ENCODE results near the gene PDCD1. TPM values are rescaled to one million over a fixed set of nuclear protein-coding genes. Genes with fewer than 3 reads are reported as not detected.

Gene PDCD1
- total RNA-seq, 1 experiment from 2014 or later, result not detected

DNA sequence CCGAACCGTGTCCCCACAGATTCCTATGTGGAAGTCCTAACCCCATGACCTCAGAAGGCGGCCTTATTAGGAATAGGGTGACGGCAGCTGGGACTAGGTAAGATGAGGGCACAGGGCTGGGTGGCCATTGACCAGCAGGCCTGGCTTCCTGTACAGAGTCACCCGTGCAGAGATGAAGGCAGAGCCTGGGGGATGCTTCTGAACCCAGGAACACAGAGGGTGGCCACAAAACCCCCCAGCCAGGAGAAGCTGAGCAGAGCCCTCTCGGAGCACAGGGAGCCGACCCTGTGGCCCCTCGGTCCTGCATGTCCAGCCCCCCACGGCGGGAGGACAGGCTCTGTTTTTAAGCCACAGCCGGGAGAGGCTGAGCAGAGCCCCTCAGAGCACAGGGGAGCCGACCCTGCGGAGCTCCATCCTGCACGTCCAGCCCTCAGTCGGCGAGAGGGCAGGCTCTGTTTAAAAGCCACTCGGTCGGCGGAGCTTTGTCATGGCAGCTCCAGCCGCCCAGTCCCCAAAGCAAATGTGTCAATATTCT lies 2.7 kb downstream of the PDCD1 start:
- Histone ChIP-seq H3K27ac (ENCODE audit: low read length) (no peak overlapping the region), H3K9ac (ENCODE audit: low read length) (no peak overlapping the region), H3K9me3 (ENCODE audit: low read length) (no peaks in the 10 kb centered on the region), H3K9me2 (replicated peaks; ENCODE audit: low read length) (no peaks in the 10 kb centered on the region), H3K4me3 (ENCODE audit: low read length) (no peak overlapping the region), H3F3A (ENCODE audit: low read length, unreplicated experiment) (no peaks in the 10 kb centered on the region), H2AFZ (ENCODE audit: low read length) (no peak overlapping the region), H3K36me3 (ENCODE audit: low read depth, low read length) (no peaks in the 10 kb centered on the region), H3K4me2 (ENCODE audit: low read length) (no peak overlapping the region), H4K20me1 (ENCODE audit: low read length) (no peaks in the 10 kb centered on the region), H3K27me3 (ENCODE audit: low read length) (no peaks in the 10 kb centered on the region), H3K79me2 (ENCODE audit: low read length) (no peaks in the 10 kb centered on the region), H3K4me1 (ENCODE audit: insufficient read depth, low read length) (no peaks in the 10 kb centered on the region; the same call in 1 of the 2 replicates)
- CTCF ChIA-PET, result no interaction called here
- no peak for DNase-seq
- POLR2A ChIA-PET (ENCODE audit: unreplicated experiment), result no interaction called here
- intact Hi-C loops (cut with micrococcal nuclease), result no loop called here
- ATAC-seq, result no peak
- TF ChIP-seq EZH2phosphoT487 (IDR thresholded peaks at IDR 0.05; ENCODE audit: borderline replicate concordance, low read length) (no peak), EZH2 (IDR thresholded peaks at IDR 0.05; ENCODE audit: low read length, unreplicated experiment) (no peak)
- TF ChIP-seq, protein P1, sequence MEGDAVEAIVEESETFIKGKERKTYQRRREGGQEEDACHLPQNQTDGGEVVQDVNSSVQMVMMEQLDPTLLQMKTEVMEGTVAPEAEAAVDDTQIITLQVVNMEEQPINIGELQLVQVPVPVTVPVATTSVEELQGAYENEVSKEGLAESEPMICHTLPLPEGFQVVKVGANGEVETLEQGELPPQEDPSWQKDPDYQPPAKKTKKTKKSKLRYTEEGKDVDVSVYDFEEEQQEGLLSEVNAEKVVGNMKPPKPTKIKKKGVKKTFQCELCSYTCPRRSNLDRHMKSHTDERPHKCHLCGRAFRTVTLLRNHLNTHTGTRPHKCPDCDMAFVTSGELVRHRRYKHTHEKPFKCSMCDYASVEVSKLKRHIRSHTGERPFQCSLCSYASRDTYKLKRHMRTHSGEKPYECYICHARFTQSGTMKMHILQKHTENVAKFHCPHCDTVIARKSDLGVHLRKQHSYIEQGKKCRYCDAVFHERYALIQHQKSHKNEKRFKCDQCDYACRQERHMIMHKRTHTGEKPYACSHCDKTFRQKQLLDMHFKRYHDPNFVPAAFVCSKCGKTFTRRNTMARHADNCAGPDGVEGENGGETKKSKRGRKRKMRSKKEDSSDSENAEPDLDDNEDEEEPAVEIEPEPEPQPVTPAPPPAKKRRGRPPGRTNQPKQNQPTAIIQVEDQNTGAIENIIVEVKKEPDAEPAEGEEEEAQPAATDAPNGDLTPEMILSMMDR (conservative IDR thresholded peaks at IDR 0.05; ENCODE audit: low read depth, low read length), result no peak
- BruUV-seq (replicated peaks), result no TSS peak

DNA sequence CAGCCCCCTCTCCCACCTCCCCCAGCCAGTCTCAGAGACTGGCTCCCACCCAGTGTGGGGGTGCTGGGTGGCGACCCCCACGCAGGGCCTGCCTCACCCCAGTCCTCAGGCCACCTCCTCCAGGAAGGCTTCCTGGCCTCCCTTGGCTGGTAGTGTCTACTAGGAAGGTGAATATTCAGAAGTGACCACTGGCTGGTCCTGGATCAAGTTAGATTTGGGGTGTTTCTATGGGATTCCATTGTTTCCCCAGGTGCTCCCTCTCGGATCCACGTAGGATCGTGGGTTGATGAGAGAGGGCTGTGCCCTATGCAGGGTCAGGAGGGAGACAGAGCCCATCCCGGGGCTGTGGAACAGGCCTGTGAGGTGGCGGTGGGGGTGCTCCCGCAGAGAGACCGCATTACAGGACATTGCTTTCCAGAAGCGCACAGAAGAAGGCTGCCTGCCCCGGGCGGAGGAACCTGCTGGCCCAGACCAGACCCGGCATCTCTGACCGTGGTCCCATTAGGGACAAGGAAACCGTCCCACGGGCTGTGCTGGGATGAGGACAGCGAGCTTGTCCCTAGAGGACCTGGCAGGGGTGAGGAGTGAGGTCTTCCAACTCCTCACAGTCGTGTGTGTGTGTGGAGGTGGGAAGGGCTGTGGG lies 3.3 kb downstream of the PDCD1 start:
- H3K79me2 ChIP-seq (ENCODE audit: low read length), result no peaks in the 10 kb centered on the region
- CTCF ChIA-PET, result no interaction called here
- DNase-seq, result no peak
- no peak overlapping the region for H3K4me2 ChIP-seq (ENCODE audit: low read length)
- no peaks in the 10 kb centered on the region for H3K9me3 ChIP-seq (ENCODE audit: low read length)
- no peaks in the 10 kb centered on the region for H3K36me3 ChIP-seq (ENCODE audit: low read depth, low read length)
- H3F3A ChIP-seq (ENCODE audit: low read length, unreplicated experiment), result no peaks in the 10 kb centered on the region
- intact Hi-C loops (cut with micrococcal nuclease), result no loop called here
- H3K9ac ChIP-seq (ENCODE audit: low read length), result no peak overlapping the region
- ATAC-seq, result no peak
- no peaks in the 10 kb centered on the region for H3K9me2 ChIP-seq (replicated peaks; ENCODE audit: low read length)
- TF ChIP-seq EZH2 (IDR thresholded peaks at IDR 0.05; ENCODE audit: low read length, unreplicated experiment), result no peak
- TF ChIP-seq, protein P1 (conservative IDR thresholded peaks at IDR 0.05; ENCODE audit: low read depth, low read length), result no peak
- TF ChIP-seq EZH2phosphoT487 (IDR thresholded peaks at IDR 0.05; ENCODE audit: borderline replicate concordance, low read length), result no peak
- H3K4me3 ChIP-seq (ENCODE audit: low read length), result no peak overlapping the region
- no peak overlapping the region for H3K27ac ChIP-seq (ENCODE audit: low read length)
- no peak overlapping the region for H2AFZ ChIP-seq (ENCODE audit: low read length)
- H4K20me1 ChIP-seq (ENCODE audit: low read length), result no peaks in the 10 kb centered on the region
- BruUV-seq (replicated peaks), result no TSS peak
- no peaks in the 10 kb centered on the region for H3K27me3 ChIP-seq (ENCODE audit: low read length)
- no peaks in the 10 kb centered on the region; the same call in 1 of the 2 replicates for H3K4me1 ChIP-seq (ENCODE audit: insufficient read depth, low read length)
- POLR2A ChIA-PET (ENCODE audit: unreplicated experiment), result no interaction called here

Measured in PC-3 (cell line).